ENCODE measurements around the gene TMEM134.

TMEM134 gene

DNA sequence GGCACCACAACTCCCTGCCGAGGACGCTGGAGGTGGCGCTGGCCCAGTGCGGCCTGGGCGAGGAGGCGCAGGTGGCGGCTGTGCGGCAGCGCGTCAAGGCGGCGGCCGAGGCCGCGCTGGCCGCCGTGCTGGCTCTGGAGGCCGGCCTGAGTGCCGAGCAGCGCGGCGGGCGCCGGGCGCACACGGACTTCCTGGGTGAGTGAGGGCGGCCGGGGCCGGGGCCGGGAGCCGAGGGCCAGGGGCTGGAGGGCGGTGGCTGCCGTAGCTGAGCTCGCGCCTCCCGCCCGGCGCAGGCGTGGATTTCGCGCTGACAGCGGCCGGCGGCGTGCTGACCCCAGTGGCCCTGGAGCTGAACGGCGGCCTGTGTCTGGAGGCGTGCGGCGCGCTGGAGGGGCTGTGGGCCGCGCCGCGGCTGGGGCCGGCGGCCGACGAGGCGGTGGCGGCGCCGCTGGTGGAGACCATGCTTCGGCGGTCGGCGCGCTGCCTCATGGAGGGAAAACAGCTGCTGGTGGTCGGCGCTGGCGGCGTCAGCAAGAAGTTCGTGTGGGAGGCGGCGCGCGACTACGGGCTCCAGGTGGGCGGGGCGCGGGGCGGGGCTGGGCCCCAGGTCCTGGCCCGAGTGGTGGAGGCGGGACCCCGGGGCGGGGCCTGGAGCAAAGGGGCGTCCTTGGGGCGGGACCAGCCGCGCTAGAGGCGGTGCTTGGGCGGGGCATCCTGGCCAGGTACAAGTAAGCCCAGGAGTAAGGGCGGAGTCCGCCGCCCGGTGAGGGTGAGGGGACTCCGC, 48.2 kb downstream of the TMEM134 start:
- in situ Hi-C loops (cut with MboI; ENCODE audit: low pct_unique_long_range_greater_than_20kb, low sequenced_read_pairs, unreplicated experiment) = no loop called here
- TF ChIP-seq, protein P1, sequence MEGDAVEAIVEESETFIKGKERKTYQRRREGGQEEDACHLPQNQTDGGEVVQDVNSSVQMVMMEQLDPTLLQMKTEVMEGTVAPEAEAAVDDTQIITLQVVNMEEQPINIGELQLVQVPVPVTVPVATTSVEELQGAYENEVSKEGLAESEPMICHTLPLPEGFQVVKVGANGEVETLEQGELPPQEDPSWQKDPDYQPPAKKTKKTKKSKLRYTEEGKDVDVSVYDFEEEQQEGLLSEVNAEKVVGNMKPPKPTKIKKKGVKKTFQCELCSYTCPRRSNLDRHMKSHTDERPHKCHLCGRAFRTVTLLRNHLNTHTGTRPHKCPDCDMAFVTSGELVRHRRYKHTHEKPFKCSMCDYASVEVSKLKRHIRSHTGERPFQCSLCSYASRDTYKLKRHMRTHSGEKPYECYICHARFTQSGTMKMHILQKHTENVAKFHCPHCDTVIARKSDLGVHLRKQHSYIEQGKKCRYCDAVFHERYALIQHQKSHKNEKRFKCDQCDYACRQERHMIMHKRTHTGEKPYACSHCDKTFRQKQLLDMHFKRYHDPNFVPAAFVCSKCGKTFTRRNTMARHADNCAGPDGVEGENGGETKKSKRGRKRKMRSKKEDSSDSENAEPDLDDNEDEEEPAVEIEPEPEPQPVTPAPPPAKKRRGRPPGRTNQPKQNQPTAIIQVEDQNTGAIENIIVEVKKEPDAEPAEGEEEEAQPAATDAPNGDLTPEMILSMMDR (IDR thresholded peaks at IDR 0.05; ENCODE audit: extremely low read depth, insufficient read depth, missing control alignments) = no peak
- DNase-seq (ENCODE audit: low spot score) = peak; percentile 100

DNA sequence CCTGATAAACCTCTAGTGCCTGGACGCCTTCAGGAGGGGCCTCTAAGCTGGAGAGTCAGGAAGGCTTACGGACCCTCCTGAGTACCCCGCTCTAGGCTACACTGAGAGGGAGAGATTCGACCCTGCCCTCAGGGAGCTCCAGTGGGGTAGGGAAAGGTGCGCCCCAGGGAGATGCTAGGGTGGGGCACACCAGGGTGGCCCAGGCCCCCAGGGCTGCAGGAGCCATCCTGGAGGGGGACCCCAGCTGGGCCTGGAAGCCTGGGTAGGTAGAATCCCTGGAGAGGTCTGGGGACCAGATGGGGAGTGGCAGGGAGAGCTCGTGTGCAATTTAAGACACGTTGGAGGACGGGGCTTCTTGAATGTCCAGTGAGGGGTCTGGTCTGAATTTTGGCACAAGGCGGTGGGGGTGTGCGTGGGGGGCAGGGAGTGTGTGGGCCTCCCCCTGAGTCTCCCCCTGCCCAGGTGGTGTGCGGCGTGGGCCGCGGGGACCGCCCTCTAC, 48.9 kb downstream of the TMEM134 start:
- TF ChIP-seq, protein P1 (IDR thresholded peaks at IDR 0.05; ENCODE audit: extremely low read depth, insufficient read depth, missing control alignments) = no peak
- in situ Hi-C loops (cut with MboI; ENCODE audit: low pct_unique_long_range_greater_than_20kb, low sequenced_read_pairs, unreplicated experiment) = no loop called here
- DNase-seq (ENCODE audit: low spot score) = no peak

DNA sequence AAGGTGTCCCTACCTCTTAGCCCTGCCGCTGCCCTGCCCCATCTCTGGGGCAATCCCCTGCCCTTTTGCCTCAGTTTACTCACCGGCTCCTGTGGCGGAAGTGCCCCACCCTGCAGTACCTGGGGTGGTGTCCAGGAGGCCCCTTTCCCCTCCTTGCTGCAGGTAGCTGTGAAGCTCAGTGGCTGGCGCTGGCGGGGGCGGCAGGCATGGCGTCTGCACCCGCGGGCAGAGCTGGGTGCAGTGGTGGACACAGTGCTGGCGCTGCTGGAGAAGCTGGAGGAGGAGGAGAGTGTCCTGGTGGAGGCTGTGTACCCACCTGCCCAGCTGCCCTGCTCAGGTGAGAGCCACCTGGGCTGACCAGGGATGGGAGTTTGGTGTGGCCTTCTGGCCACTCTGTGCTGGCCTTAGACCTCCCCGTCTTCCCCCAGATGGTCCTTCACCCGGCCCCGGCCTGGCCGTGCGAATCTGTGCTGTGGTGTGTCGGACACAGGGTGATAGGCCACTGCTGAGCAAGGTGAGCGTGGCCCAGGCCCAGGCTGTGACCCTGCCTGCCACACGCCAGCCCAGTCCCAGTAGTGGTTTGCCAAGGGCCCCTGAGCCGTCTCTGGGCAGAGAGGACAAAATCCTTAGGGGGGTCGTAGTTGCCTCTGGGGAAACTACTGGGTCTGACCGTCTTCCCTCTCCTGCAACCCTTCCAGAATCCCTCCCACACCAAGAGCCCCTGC, 49.6 kb downstream of the TMEM134 start:
- TF ChIP-seq, protein P1 (IDR thresholded peaks at IDR 0.05; ENCODE audit: extremely low read depth, insufficient read depth, missing control alignments) = no peak
- in situ Hi-C loops (cut with MboI; ENCODE audit: low pct_unique_long_range_greater_than_20kb, low sequenced_read_pairs, unreplicated experiment) = no loop called here
- no peak for DNase-seq (ENCODE audit: low spot score)

DNA sequence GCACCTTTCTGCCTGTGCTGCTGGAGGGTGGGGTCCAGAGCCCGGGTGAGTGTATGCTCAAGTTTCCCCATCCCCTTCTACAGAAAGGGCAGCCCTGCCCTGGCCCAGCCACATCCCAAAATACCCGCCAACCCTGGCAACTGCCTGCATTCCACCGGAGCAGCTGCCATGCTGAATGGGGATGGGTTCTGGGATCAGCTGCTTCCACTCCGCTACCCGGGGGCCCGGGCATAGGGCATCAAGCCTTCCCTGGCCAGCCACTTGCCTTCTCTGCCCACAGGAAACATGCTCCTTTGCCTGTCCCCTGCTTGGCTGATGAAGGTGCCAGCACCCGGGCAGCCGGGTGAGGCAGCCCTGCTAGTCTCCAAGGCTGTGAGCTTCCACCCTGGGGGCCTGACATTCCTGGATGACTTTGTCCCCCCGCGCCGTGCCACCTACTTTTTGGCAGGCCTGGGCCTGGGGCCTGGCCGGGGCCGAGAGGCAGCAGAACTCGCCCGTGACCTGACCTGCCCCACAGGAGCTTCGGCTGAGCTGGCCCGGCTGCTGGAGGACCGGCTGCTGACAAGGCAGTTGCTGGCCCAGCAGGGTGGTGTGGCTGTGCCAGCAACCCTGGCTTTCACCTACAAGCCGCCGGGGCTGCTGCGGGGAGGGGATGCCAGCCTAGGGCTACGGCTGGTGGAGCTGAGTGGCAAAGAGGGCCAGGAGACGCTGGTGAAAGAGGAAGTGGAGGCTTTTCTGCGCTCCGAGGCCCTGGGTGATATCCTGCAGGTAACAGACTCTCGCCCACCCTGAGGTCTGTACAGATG, 50.4 kb downstream of the TMEM134 start:
- no peak for DNase-seq (ENCODE audit: low spot score)
- TF ChIP-seq, protein P1 (IDR thresholded peaks at IDR 0.05; ENCODE audit: extremely low read depth, insufficient read depth, missing control alignments) = no peak
- in situ Hi-C loops (cut with MboI; ENCODE audit: low pct_unique_long_range_greater_than_20kb, low sequenced_read_pairs, unreplicated experiment) = no loop called here

DNA sequence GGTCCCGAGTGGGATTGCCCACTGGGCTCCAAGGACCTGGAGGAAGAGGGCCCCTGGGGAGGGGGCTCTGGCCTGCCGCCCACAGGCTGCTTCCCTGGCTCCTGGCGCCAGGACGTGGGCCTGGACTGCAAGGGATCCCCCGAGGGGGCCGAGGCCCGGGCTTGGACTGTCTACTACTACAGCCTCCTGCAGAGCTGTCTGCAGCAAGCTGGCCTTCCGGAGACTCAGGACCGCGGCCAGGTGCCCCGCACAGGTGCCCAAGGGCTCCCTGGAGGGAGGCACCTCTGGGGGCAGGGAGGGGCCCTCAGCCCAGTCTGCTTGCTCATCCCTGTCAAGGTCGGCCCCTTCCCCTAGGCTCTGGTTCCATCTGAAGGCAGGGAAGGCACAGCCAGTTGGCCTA, 51.6 kb downstream of the TMEM134 start:
- TF ChIP-seq, protein P1 (IDR thresholded peaks at IDR 0.05; ENCODE audit: extremely low read depth, insufficient read depth, missing control alignments) = no peak
- no peak for DNase-seq (ENCODE audit: low spot score)
- in situ Hi-C loops (cut with MboI; ENCODE audit: low pct_unique_long_range_greater_than_20kb, low sequenced_read_pairs, unreplicated experiment) = no loop called here
